ENCODE measurements around the gene LDLRAD2.
"Not testable (repeated sequence)": the region's sequence is repeated elsewhere in the genome, so short reads cannot be mapped to it uniquely, and the experiment has no call there.

LDLRAD2 gene

GRCh38 chr1:21824926-21825325, 12.9 kb downstream of the LDLRAD2 start:
- H3K36me3 ChIP-seq (replicated peaks; ENCODE audit: insufficient read depth, low read length): no peaks in the 10 kb centered on the region
- H3K27me3 ChIP-seq (replicated peaks; ENCODE audit: insufficient read depth, low read length): no peaks in the 10 kb centered on the region
- no peaks in the 10 kb centered on the region for H3K9me3 ChIP-seq (replicated peaks; ENCODE audit: insufficient read depth, low read length)
- H3F3A ChIP-seq (ENCODE audit: insufficient read depth, low read length): no peaks in the 10 kb centered on the region
- H4K20me1 ChIP-seq (ENCODE audit: insufficient read depth, low read length): no peaks in the 10 kb centered on the region
- no peak overlapping the region for H3K4me2 ChIP-seq (ENCODE audit: low read depth, low read length)
- H3K9me2 ChIP-seq (replicated peaks; ENCODE audit: insufficient read depth, low read length): no peaks in the 10 kb centered on the region
- no peaks in the 10 kb centered on the region for H3K4me1 ChIP-seq (ENCODE audit: low read length)
- no peak for TF ChIP-seq EZH2 (optimal IDR thresholded peaks at IDR 0.05; ENCODE audit: low read depth, low read length)
- TF ChIP-seq EZH2phosphoT487 (IDR thresholded peaks at IDR 0.05; ENCODE audit: low read length): no peak
- TF ChIP-seq CTCF (IDR thresholded peaks at IDR 0.05; ENCODE audit: low read length): no peak
- no peaks in the 10 kb centered on the region for H3K79me2 ChIP-seq (ENCODE audit: low read length)
- no peak overlapping the region for H3K4me3 ChIP-seq (ENCODE audit: low read length)
- DNase-seq: no peak
- H3K27ac ChIP-seq (ENCODE audit: low read length): no peak overlapping the region
- no peak overlapping the region for H3K9ac ChIP-seq (ENCODE audit: low read length)
- no peak overlapping the region for H2AFZ ChIP-seq (ENCODE audit: low read length)

GRCh38 chr1:21825393-21825792, 13.3 kb downstream of the LDLRAD2 start:
- no peaks in the 10 kb centered on the region for H3K79me2 ChIP-seq (ENCODE audit: low read length)
- H3F3A ChIP-seq (ENCODE audit: insufficient read depth, low read length): no peaks in the 10 kb centered on the region
- no peak overlapping the region for H3K9ac ChIP-seq (ENCODE audit: low read length)
- H3K4me1 ChIP-seq (ENCODE audit: low read length): no peaks in the 10 kb centered on the region
- TF ChIP-seq EZH2 (optimal IDR thresholded peaks at IDR 0.05; ENCODE audit: low read depth, low read length) (no peak), CTCF (IDR thresholded peaks at IDR 0.05; ENCODE audit: low read length) (no peak), EZH2phosphoT487 (IDR thresholded peaks at IDR 0.05; ENCODE audit: low read length) (no peak)
- no peak for DNase-seq
- H4K20me1 ChIP-seq (ENCODE audit: insufficient read depth, low read length): no peaks in the 10 kb centered on the region
- H3K4me2 ChIP-seq (ENCODE audit: low read depth, low read length): no peak overlapping the region
- no peak overlapping the region for H3K4me3 ChIP-seq (ENCODE audit: low read length)
- no peaks in the 10 kb centered on the region for H3K9me3 ChIP-seq (replicated peaks; ENCODE audit: insufficient read depth, low read length)
- H3K27ac ChIP-seq (ENCODE audit: low read length): no peak overlapping the region
- H3K9me2 ChIP-seq (replicated peaks; ENCODE audit: insufficient read depth, low read length): no peaks in the 10 kb centered on the region
- no peaks in the 10 kb centered on the region for H3K27me3 ChIP-seq (replicated peaks; ENCODE audit: insufficient read depth, low read length)
- no peak overlapping the region for H2AFZ ChIP-seq (ENCODE audit: low read length)
- no peaks in the 10 kb centered on the region for H3K36me3 ChIP-seq (replicated peaks; ENCODE audit: insufficient read depth, low read length)

- not testable (repeated sequence) for H3K9me3 ChIP-seq (replicated peaks; ENCODE audit: insufficient read depth, low read length); H3K9me2 ChIP-seq (replicated peaks; ENCODE audit: insufficient read depth, low read length); DNase-seq; H3K4me1 ChIP-seq (ENCODE audit: low read length); H3K4me3 ChIP-seq (ENCODE audit: low read length); H3K4me2 ChIP-seq (ENCODE audit: low read depth, low read length); H3F3A ChIP-seq (ENCODE audit: insufficient read depth, low read length); H3K9ac ChIP-seq (ENCODE audit: low read length); H3K79me2 ChIP-seq (ENCODE audit: low read length); H2AFZ ChIP-seq (ENCODE audit: low read length); H3K27me3 ChIP-seq (replicated peaks; ENCODE audit: insufficient read depth, low read length); H3K27ac ChIP-seq (ENCODE audit: low read length); H3K36me3 ChIP-seq (replicated peaks; ENCODE audit: insufficient read depth, low read length); H4K20me1 ChIP-seq (ENCODE audit: insufficient read depth, low read length)
Observed at GRCh38 chr1:21826694-21827093, 14.6 kb downstream of the LDLRAD2 start.

- H2AFZ ChIP-seq (ENCODE audit: low read length): no peak overlapping the region
- no peaks in the 10 kb centered on the region for H3K9me3 ChIP-seq (replicated peaks; ENCODE audit: insufficient read depth, low read length)
- no peak overlapping the region for H3K4me2 ChIP-seq (ENCODE audit: low read depth, low read length)
- H3K4me1 ChIP-seq (ENCODE audit: low read length): no peaks in the 10 kb centered on the region
- H3K27ac ChIP-seq (ENCODE audit: low read length): no peak overlapping the region
- TF ChIP-seq CTCF (IDR thresholded peaks at IDR 0.05; ENCODE audit: low read length) (no peak), EZH2phosphoT487 (IDR thresholded peaks at IDR 0.05; ENCODE audit: low read length) (no peak), EZH2 (optimal IDR thresholded peaks at IDR 0.05; ENCODE audit: low read depth, low read length) (no peak)
- no peaks in the 10 kb centered on the region for H3F3A ChIP-seq (ENCODE audit: insufficient read depth, low read length)
- H3K9ac ChIP-seq (ENCODE audit: low read length): no peak overlapping the region
- no peak for DNase-seq
- no peaks in the 10 kb centered on the region for H3K9me2 ChIP-seq (replicated peaks; ENCODE audit: insufficient read depth, low read length)
- H4K20me1 ChIP-seq (ENCODE audit: insufficient read depth, low read length): no peaks in the 10 kb centered on the region
- no peaks in the 10 kb centered on the region for H3K27me3 ChIP-seq (replicated peaks; ENCODE audit: insufficient read depth, low read length)
- no peaks in the 10 kb centered on the region for H3K36me3 ChIP-seq (replicated peaks; ENCODE audit: insufficient read depth, low read length)
- H3K4me3 ChIP-seq (ENCODE audit: low read length): no peak overlapping the region
- H3K79me2 ChIP-seq (ENCODE audit: low read length): no peaks in the 10 kb centered on the region
Observed at GRCh38 chr1:21827141-21827679, 15.1 kb downstream of the LDLRAD2 start.

Measured in MM.1S (cell line).